Brain microvascular endothelial cell (primary cell): ENCODE data around the gene FARP1.

Source experiments
- DNase-seq: peaks from one replicate; pipeline ENCODE4 v3.0.0-alpha.2; 2020
- H3K27ac ChIP-seq: fragments of 250-450 bp; sonication (Bioruptor Pico); 2 replicates; pipeline ENCODE4 v1.5.1; 2020; ENCODE audit warnings: mild to moderate bottlenecking, moderate library complexity
- H3K27me3 ChIP-seq: fragments of 250-450 bp; sonication (Bioruptor Pico); replicated peaks from 2 replicates; pipeline ENCODE4 v1.5.1; 2020; ENCODE audit warnings: mild to moderate bottlenecking
- H3K36me3 ChIP-seq: fragments of 250-450 bp; sonication (Bioruptor Pico); replicated peaks from 2 replicates; pipeline ENCODE4 v1.5.1; 2020; ENCODE audit warnings: mild to moderate bottlenecking
- H3K4me3 ChIP-seq: 2 replicates; pipeline ENCODE4 v1.5.1; 2011; ENCODE audit warnings: low read depth, mild to moderate bottlenecking, control low read depth, low read length, moderate library complexity
- in situ Hi-C: cut with HindIII; loops from 2 replicates; pipeline ENCODE4 v1.10.0; 2017; ENCODE audit warnings: low sequenced_read_pairs, low pct_ligation_motif_present
- TF ChIP-seq, protein P1 (sequence below): IDR thresholded peaks from 2 replicates; pipeline ENCODE4 v1.5.1; 2011; ENCODE audit warnings: low read depth, mild to moderate bottlenecking, moderate library complexity, low read length, control low read depth, inconsistent platforms; ENCODE audit errors: missing control alignments

Gene FARP1

DNA sequence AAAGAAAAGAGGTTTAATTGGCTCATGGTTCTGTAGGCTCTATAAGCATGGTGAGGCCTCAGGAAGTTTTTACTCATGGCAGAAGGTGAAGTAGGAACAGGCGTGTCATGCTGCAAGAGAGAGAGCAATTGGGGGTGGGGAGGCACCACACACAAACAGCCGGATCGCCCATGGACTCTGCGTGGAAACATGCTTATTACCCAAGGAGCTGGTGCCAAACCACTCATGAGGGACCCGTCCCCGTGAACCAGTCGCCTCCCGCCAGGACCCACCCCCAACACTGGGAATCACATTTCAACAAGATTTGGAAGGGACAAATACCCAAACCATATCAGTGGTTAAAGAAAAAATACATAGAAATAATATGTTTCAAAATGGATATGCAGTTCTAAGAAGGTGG lies 208.7 kb downstream of the FARP1 start:
- TF ChIP-seq, protein P1, sequence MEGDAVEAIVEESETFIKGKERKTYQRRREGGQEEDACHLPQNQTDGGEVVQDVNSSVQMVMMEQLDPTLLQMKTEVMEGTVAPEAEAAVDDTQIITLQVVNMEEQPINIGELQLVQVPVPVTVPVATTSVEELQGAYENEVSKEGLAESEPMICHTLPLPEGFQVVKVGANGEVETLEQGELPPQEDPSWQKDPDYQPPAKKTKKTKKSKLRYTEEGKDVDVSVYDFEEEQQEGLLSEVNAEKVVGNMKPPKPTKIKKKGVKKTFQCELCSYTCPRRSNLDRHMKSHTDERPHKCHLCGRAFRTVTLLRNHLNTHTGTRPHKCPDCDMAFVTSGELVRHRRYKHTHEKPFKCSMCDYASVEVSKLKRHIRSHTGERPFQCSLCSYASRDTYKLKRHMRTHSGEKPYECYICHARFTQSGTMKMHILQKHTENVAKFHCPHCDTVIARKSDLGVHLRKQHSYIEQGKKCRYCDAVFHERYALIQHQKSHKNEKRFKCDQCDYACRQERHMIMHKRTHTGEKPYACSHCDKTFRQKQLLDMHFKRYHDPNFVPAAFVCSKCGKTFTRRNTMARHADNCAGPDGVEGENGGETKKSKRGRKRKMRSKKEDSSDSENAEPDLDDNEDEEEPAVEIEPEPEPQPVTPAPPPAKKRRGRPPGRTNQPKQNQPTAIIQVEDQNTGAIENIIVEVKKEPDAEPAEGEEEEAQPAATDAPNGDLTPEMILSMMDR, result no peak
- H3K27me3 ChIP-seq, result no peaks in the 10 kb centered on the region
- H3K4me3 ChIP-seq, result no peak overlapping the region
- DNase-seq, result no peak
- H3K36me3 ChIP-seq, result peaks cover 2% of the 10 kb centered on the region
- no peak overlapping the region for H3K27ac ChIP-seq
- in situ Hi-C loops, result no loop called here

DNA sequence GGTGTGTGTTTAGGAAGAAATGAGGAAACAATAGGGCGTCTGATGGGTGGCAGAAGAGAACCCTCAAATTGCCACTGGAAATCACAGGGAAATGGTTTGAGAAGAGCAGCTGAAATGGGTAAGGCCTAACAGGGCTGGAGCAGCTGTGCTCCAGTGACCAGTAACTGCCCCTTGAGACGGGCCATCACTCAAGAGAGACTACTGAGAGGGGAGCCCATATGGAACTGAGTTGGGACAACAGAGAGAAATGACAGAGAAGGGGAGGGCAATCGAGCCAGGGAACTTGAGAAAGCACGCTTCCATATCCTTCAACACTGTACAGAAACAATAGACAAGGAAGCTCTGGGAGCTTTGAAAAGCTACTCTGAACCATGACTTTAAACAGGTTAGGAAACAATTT lies 209.3 kb downstream of the FARP1 start:
- H3K27ac ChIP-seq, result no peak overlapping the region
- no peak for DNase-seq
- in situ Hi-C loops, result no loop called here
- H3K4me3 ChIP-seq, result no peak overlapping the region
- H3K36me3 ChIP-seq, result peaks cover 2% of the 10 kb centered on the region
- no peaks in the 10 kb centered on the region for H3K27me3 ChIP-seq
- TF ChIP-seq, protein P1, result no peak

DNA sequence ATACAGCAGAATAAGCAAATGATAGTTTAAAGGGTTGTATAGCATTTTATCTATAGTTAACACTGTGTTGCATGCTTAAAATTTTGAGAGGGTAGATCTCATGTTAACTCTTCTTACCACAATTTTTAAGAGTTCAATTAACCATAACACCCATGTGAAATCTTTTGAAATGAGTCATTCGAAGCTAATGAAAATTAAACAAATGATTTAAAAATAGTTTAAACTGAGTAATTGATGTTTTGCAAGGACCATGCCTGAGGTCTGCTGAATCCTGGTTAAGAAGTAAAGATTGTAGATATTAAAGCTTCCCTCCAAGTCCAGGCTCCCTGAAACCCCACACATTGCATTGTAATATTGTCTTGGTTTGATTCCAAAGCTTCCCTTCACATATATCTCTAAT lies 210.9 kb downstream of the FARP1 start:
- in situ Hi-C loops, result no loop called here

DNA sequence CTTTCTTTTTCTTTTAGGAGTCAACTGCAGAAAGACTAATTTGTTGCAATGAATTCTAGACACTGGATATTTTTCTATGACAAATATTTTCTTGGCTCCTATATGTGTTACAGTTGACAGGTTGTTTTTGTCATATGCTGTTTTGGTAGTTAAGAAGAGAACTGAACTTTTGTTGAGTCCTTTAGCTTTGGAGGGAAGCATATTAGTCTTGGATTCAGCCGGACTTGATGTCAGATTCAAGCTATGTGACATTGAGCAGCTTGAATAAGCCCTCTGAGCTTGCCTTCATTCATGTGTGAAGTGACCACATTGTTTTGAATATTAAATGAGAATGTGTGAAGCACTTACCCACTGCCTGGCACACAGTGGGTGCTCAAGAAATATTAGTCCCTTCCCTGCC lies 216.0 kb downstream of the FARP1 start:
- in situ Hi-C loops, result no loop called here
- Histone ChIP-seq H3K27me3 (no peaks in the 10 kb centered on the region), H3K27ac (no peak overlapping the region), H3K36me3 (no peaks in the 10 kb centered on the region), H3K4me3 (no peak overlapping the region)
- TF ChIP-seq, protein P1, result no peak
- DNase-seq, result no peak

More for the DNA sequence above, 210.9 kb downstream of the FARP1 start:
- TF ChIP-seq, protein P1, result no peak
- no peak for DNase-seq
- Histone ChIP-seq H3K4me3 (no peak overlapping the region), H3K27me3 (no peaks in the 10 kb centered on the region), H3K36me3 (no peaks in the 10 kb centered on the region), H3K27ac (no peak overlapping the region)

DNA sequence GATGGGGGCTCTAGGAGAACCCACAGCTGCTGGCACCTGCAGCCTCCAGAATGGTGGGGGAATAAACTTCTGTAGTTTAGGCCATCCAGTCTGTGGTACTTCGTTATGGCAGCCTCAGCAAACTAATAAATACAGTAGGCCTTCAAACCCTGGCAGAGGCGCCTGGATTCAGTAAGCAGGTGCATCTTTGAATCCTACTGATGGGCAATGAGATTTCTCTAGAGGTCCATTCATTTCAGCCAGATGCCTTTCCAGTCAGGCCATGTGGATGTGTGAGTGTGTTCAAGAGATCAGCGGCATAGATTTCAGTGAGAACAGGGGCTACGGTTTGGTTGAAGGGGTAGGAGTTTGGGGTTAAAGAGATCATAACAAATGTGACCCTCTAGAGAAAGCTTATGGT lies 217.7 kb downstream of the FARP1 start:
- no peak overlapping the region for H3K27ac ChIP-seq
- no peak for DNase-seq
- in situ Hi-C loops, result no loop called here
- H3K36me3 ChIP-seq, result no peaks in the 10 kb centered on the region
- H3K4me3 ChIP-seq, result no peak overlapping the region
- TF ChIP-seq, protein P1, result no peak
- H3K27me3 ChIP-seq, result no peaks in the 10 kb centered on the region

DNA sequence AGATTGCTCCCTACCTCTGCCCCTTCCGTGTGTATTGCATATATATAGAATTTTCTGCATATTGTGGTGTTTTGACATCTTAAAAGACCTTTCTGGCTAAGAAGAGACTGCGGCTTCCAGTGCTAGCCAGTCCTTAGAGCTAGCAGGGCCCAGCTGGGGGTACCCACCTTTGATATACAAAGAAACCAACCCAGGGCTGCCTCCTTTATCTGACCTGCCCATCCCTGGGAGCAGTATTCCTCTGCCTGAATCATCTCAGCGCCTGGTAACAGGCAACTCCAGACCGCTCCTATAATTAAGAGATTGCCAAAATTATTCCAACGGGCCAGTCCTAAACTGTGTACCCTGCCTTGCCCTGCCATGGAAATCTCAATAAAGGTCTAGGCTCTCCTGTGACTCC lies 220.4 kb downstream of the FARP1 start:
- Histone ChIP-seq H3K27me3 (no peaks in the 10 kb centered on the region), H3K27ac (no peak overlapping the region), H3K36me3 (no peaks in the 10 kb centered on the region), H3K4me3 (no peak overlapping the region)
- TF ChIP-seq, protein P1, result no peak
- in situ Hi-C loops, result no loop called here
- DNase-seq, result no peak
